ENCODE data around the gene SLC35F3. TPM values are rescaled to one million over a fixed set of nuclear protein-coding genes. Genes with fewer than 3 reads are reported as not detected.

Gene SLC35F3
- total RNA-seq, 1 experiment from 2014 or later = not detected

DNA sequence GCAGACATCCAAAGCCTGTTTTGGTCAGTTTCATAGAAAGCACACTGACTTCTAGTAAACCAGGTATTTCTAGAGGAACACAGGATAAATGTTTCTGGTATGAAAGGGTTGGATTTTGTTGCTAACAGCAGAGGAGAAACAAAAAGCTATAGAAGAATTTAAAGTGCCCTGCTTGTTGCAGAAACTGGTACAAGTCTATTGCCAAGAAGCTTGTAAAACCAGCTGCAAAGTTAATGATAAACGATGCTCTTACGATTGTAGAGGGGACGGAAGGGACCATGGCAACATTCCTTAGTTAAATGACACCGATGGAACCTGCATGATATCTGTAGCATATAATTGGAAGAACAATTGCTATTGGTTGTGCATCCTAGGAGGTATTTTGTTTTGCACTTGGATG lies 40.1 kb downstream of the SLC35F3 start:
- TF ChIP-seq CTCF (IDR thresholded peaks at IDR 0.05; ENCODE audit: insufficient read depth in 1 of 2, low read depth in 1 of 2, low read length in 1 of 2, severe bottlenecking in 1 of 2, unreplicated experiment in 1 of 2) = no peak
- H3K27ac Mint-ChIP-seq (ENCODE audit: unreplicated experiment) = no peak overlapping the region
- ChIA-PET CTCF (interaction anchor here (0.5 kb wide), 1 partner anchor 11 kb away, joined by 3 read pairs; no protein-coding TSS in a partner anchor), POLR2A (no interaction called here)
- peaks cover 8% of the 10 kb centered on the region for H3K27me3 Mint-ChIP-seq (ENCODE audit: insufficient read depth, unreplicated experiment)
- H3K9me3 Mint-ChIP-seq (ENCODE audit: unreplicated experiment) = no peaks in the 10 kb centered on the region
- Histone ChIP-seq H3K27me3 (replicated peaks; ENCODE audit: control insufficient read depth, insufficient read depth, low read length) (no peaks in the 10 kb centered on the region; the same call in 1 of the 2 replicates), H3K9me3 (no peaks in the 10 kb centered on the region), H3K4me1 (no peaks in the 10 kb centered on the region), H3K36me3 (ENCODE audit: control insufficient read depth, insufficient read depth, low read length) (no peaks in the 10 kb centered on the region), H3K4me3 (ENCODE audit: low read depth, low read length) (no peak overlapping the region)
- H3K4me3 Mint-ChIP-seq (ENCODE audit: unreplicated experiment) = no peak overlapping the region
- no TSS peak for BruUV-seq (replicated peaks)
- H3K4me1 Mint-ChIP-seq (ENCODE audit: low read depth, unreplicated experiment) = no peaks in the 10 kb centered on the region
- intact Hi-C loops (cut with micrococcal nuclease; ENCODE audit: unreplicated experiment) = loop anchor here (10.0 kb wide), 1 partner anchor 60 kb away; no protein-coding TSS in a partner anchor
- no peak for DNase-seq
- no peaks in the 10 kb centered on the region for H3K36me3 Mint-ChIP-seq (ENCODE audit: insufficient read depth, unreplicated experiment)

GRCh38 chr1:233945573-233945972 lies 41.1 kb downstream of the SLC35F3 start:
- Histone ChIP-seq H3K27me3 (replicated peaks; ENCODE audit: control insufficient read depth, insufficient read depth, low read length) (no peaks in the 10 kb centered on the region; the same call in 1 of the 2 replicates), H3K4me3 (ENCODE audit: low read depth, low read length) (no peak overlapping the region), H3K9me3 (no peaks in the 10 kb centered on the region), H3K4me1 (no peaks in the 10 kb centered on the region), H3K36me3 (ENCODE audit: control insufficient read depth, insufficient read depth, low read length) (no peaks in the 10 kb centered on the region)
- Mint-ChIP-seq H3K9me3 (ENCODE audit: unreplicated experiment) (peaks cover 4% of the 10 kb centered on the region), H3K27me3 (ENCODE audit: insufficient read depth, unreplicated experiment) (peaks cover 10% of the 10 kb centered on the region), H3K36me3 (ENCODE audit: insufficient read depth, unreplicated experiment) (no peaks in the 10 kb centered on the region), H3K27ac (ENCODE audit: unreplicated experiment) (no peak overlapping the region), H3K4me1 (ENCODE audit: low read depth, unreplicated experiment) (no peaks in the 10 kb centered on the region), H3K4me3 (ENCODE audit: unreplicated experiment) (no peak overlapping the region)
- no peak for DNase-seq
- POLR2A ChIA-PET = no interaction called here
- CTCF ChIA-PET = no interaction called here
- no TSS peak for BruUV-seq (replicated peaks)
- no peak for TF ChIP-seq CTCF (IDR thresholded peaks at IDR 0.05; ENCODE audit: insufficient read depth in 1 of 2, low read depth in 1 of 2, low read length in 1 of 2, severe bottlenecking in 1 of 2, unreplicated experiment in 1 of 2)
- intact Hi-C loops (cut with micrococcal nuclease; ENCODE audit: unreplicated experiment) = loop anchor here (10.0 kb wide), 1 partner anchor 61 kb away; no protein-coding TSS in a partner anchor

DNA sequence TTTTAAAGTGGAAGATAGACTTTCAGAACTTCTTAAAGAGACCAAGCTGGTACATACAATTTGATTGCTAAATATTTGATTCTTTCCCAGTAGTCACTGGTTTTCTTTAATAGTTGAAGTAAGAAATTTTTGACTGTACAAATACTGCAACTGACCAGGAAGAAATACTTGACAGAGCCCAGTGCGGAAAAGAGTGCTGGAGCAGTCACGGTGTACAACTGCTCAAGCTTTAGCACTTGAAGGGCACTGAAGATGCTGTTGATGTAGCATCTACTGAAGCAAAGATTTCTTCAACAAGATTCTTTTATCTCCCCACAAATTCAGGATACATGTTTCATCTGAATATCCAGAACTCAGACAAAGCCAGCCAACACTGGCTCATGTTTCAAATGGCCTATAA lies 41.5 kb downstream of the SLC35F3 start:
- intact Hi-C loops (cut with micrococcal nuclease; ENCODE audit: unreplicated experiment) = loop anchor here (10.0 kb wide), 1 partner anchor 61 kb away; no protein-coding TSS in a partner anchor

More for the DNA sequence above, 41.5 kb downstream of the SLC35F3 start:
- ChIA-PET CTCF (no interaction called here), POLR2A (no interaction called here)
- no peaks in the 10 kb centered on the region for H3K9me3 ChIP-seq
- no peak overlapping the region for H3K27ac Mint-ChIP-seq (ENCODE audit: unreplicated experiment)
- H3K4me1 Mint-ChIP-seq (ENCODE audit: low read depth, unreplicated experiment) = no peaks in the 10 kb centered on the region
- no peak for TF ChIP-seq CTCF (IDR thresholded peaks at IDR 0.05; ENCODE audit: insufficient read depth in 1 of 2, low read depth in 1 of 2, low read length in 1 of 2, severe bottlenecking in 1 of 2, unreplicated experiment in 1 of 2)
- H3K4me1 ChIP-seq = no peaks in the 10 kb centered on the region
- BruUV-seq (replicated peaks) = no TSS peak
- no peak overlapping the region for H3K4me3 Mint-ChIP-seq (ENCODE audit: unreplicated experiment)
- no peak overlapping the region for H3K4me3 ChIP-seq (ENCODE audit: low read depth, low read length)
- H3K9me3 Mint-ChIP-seq (ENCODE audit: unreplicated experiment) = peaks cover 8% of the 10 kb centered on the region
- H3K27me3 Mint-ChIP-seq (ENCODE audit: insufficient read depth, unreplicated experiment) = peaks cover 12% of the 10 kb centered on the region
- H3K36me3 ChIP-seq (ENCODE audit: control insufficient read depth, insufficient read depth, low read length) = no peaks in the 10 kb centered on the region
- DNase-seq = no peak
- H3K27me3 ChIP-seq (replicated peaks; ENCODE audit: control insufficient read depth, insufficient read depth, low read length) = no peaks in the 10 kb centered on the region; the same call in 1 of the 2 replicates
- no peaks in the 10 kb centered on the region for H3K36me3 Mint-ChIP-seq (ENCODE audit: insufficient read depth, unreplicated experiment)
